Measurements from ENCODE around the gene ZNF506.
"Not testable (repeated sequence)": the region's sequence is repeated elsewhere in the genome, so short reads cannot be mapped to it uniquely, and the experiment has no call there.

The ZNF506 gene

DNA sequence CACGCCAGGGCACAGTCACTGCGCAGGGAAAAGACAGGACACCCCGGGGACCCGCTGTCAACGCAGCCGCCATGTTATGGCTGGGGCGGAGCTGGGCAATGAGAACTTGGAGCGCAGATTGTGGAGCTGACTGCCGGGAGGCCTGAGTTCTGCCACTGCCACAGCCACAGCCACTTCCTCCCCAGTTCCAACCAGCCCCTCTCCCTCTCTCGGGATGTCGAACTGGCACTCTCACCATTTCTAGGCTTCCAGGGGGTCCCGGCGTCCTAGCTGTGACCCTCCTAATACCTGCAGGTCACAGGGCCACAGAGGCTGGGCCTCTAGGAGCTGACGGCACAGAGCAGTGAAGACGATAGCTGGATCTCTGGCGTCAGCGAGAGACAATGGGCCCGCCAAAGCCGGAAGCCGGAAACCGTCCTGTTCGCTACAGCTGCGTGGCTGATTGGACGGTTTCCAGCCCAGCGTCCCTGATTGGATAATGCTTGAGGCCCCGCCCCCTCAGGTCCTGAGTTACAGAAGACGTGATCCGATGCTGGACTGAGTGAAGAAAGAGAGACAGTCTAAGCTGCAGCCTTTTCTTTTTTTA, at the start of gene ZNF506:
TSS of gene ZNF506 (minus strand) at position 385 of the 586 bp plus-strand sequence. CDS start at position 238, 147 bp downstream.
- peak; percentile 91 for DNase-seq

DNA sequence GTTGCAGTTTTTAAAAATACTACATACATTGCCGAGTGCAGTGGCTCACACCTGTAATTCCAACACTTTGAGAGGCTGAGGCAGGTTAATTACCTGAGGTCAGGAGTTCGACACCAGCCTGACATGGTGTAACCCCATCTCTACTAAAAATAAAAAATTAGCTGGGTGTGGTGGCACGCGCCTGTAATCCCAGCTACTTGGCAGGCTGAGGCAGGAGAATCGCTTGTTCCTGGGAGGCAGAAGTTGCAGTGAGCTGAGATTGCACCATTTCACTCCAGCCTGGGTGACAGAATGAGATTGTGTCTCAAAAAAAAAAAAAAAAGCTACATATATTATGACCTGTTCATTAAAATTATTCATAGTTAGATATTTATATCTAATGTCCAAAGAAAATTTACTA, 48.5 kb upstream of the ZNF506 start:
- not testable (repeated sequence) for DNase-seq

DNA sequence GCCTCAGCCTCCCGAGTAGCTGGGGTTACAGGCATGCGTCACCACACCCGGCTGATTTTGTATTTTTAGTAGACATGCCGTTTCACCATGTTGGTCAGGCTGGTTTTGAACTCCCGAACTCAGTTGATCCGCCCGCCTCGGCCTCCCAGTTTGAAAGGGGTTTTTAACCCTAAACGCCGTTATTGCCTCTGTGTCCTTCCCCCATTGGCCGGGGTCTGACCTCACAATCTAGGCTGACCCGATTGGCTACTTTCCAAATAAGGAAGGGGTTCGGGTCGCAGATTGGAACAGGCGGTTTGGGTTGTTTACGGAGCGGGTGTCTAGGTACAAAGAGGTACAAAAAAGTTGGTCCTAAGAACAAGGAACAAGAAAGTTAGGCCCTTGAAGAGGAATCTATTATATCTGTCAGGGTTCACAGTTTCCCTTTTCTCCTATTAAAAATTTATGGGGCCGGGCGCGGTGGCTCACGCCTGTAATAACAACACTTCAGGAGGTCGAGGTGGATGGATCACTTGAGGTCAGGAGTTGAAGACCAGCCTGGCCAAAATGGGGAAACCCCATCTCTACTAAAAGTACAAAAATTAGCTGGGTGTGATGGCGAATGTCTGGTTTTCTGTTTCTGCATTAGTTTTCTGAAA, 45.2 kb upstream of the ZNF506 start:
- peak; percentile 37 for DNase-seq

DNA sequence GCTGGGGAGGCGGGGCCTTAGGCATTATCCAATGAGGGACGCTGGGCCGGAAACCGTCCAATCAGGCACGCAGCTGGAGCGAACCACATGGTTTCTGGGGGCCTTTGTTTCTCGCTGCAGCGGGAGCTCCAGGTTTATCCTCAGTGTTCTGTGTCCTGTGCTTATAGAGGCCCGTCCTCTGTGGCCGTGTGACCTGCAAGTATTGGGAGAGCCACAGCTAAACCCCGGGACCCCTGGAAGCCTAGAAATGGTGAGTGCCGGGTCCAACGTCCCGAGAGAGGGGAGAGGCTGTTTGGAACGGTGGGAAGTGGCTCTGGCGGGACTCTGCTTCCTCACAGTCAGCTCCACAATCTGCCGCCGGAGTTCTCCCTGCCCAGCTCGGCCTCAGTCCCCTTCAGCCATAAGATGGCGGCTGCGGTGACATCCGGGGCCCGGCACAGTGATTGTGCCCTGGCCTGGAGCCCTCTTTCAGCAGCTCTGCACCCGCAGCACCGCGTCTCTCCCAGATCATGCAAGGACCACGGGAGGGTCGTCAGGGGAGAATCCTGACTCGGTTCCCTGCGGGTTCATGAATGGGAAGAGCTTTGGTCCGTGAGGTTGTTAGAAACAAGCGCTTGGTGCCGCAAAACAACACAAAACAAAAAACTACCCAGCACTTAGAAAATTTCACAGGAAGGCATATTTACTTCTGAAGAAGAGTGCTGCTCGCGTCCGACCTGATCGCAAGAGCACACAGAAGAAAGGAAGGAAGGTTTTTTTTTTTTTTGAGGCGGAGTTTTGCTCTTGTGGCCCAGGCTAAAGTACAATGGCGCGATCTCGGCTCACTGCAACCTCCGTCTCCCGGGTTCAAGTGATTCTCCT, 44.4 kb upstream of the ZNF506 start, which contains the start of gene ZNF253:
TSS of gene ZNF253 (plus strand) at position 133 of the 861 bp plus-strand sequence. CDS start at position 248, 115 bp downstream.
- peak; percentile 96 for DNase-seq

DNA sequence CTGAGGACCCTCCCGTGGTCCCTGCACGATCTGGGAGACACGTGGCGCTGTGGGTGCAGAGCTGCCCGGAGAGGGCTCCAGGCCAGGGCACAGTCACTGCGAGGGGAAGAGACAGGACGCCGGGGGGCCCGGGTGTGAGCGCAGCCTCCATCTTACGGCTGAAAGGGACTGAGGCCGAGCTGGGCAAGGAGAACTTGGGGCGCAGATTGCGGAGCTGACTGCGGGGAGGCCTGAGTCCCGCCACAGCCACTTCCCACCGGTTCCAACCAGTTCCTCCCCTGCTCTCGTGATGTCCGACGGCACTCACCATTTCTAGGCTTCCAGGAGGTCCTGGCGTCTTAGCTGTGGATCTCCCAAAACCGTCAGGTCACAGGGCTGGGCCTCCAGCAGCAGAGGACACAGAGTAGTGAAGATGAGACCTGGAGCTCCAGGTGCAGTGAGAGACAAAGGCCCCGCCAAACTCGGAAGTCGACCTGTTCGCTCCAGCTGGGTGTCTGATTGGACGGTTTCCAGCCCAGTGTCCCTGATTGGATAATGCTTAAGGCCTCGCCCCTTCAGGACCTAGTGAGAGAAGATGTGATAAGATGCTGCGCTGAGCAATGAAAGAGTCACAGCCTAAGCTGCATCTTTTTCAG, 39.3 kb upstream of the ZNF506 start:
- no peak for DNase-seq

DNA sequence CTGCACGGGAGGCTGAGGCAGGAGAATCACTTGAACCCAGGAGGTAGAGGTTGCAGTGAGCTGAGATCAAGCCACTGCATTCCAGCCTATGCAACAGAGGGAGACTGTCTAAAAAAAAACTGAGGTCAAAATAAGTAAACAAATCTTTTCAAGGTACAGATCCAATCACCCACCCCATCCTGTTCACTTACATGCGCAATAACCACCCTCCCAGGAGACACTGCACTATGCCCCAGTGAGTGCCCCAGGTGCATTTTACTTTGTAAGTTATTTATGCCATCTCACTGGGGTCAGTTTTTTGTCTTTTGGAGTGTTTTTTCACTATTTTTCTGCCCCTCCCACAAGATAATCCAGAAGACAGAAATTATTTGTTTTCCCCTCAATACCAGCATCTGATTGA, 37.2 kb upstream of the ZNF506 start:
- DNase-seq, result no peak

DNA sequence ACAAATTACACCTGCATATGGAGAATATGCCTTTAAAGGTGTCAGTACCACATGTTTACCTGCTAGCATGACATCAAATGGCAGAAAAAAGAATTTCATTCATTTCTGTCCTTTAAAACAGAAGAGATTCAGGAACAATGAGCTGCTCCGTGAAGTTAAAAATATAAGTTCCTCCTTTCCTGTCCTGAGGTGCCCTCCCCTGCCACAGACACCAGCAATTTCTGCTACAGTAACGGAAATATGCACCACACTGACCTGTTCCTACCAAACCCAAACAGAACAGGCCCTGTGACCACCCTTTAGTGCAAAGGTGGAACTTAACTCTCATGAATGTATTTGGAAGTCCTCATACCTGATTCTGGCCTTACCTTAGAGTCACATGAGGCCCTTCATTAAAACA, 30.2 kb upstream of the ZNF506 start:
- not testable (repeated sequence) for DNase-seq

DNA sequence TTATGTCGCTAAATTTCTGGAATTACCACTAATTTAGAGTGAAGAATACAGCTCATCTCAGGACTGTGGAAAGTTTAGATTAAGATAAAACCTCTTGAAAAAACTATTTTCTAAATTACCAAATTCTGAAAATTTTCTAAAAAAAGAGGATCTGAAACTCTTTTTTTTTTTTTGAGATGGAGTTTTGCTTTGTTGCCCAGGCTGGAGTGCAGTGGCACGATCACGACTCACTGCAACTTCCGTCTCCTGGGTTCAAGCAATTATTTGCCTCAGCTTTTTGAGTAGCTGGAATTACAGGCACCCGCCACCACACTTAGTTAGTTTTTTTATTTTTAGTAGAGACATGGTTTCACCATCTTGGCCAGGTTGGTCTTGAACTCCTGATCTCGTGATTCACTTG, 27.5 kb upstream of the ZNF506 start:
- DNase-seq, result no peak

DNA sequence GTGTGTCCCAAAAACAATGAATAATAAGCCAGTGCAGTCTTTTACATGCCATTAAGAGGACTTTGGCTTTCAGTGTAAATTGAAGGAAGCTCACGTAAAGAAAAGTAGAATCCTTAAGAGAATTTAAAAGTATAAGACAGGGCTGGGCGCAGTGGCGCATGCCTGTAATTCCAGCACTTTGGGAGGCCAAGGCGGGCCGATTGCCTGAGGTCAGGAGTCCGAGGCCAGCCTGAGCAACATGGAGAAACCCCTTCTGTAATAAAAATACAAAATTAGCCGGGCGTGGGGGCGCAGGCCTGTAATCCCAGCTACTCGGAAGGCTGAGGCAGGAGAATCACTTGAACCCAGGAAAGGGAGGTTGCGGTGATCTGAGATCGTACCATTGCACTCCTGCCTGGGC, 26.2 kb upstream of the ZNF506 start:
- no peak for DNase-seq

DNA sequence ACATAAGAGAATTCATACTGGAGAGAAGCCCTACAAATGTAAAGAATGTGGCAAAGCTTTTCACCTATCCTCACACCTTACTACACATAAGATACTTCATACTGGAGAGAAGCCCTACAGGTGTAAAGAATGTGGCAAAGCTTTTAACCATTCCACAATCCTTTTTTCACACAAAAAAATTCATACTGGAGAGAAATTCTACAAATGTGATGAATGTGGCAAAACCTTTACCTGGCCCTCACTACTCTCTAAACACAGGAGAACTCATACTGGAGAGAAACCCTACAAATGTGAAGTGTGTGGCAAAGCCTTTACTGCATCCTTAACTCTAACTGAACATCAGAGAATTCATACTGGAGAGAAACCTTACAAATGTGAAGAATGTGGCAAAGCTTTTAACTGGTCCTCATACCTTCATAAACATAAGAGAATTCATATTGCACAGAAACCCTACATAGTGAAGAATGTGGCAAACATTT, 14.0 kb upstream of the ZNF506 start:
- DNase-seq, result no peak

DNA sequence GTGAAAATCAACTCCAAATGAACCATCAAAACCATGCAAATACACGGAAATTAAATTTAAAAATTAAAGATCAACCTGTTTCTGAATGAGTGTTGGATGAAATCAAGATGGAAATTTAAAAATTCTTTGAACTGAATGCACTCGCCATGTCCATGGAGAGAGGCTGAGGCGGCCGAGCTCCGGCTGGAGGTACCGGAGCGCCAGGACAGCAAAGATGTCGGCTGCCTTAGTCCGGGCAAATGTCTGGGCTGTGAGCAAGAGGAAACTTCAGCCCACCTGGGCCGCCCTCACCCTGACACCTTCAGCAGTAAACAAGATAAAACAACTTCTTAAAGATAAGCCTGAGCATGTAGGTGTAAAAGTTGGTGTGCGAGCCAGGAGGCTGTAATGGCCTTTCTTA, 5.3 kb upstream of the ZNF506 start:
- no peak for DNase-seq

DNA sequence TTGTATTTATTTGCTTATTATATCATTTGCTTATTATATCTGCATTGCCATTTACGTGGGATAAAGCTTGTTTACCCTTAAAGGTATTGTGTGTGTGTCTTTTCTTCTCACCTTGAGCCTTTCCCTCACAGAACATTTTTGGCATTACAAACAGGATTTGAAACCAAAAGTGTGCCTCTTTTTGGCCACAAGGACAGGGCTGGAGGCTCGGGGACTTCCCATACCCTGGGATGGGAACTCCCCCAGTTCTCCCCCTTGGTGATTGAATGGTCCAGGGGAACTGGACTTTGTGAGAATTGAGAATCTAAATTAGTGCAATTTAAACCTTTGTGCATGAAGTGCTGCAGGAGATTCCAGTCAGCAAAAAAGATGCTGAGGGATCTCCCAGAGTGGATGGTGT, 2.4 kb upstream of the ZNF506 start:
- no peak for DNase-seq

DNA sequence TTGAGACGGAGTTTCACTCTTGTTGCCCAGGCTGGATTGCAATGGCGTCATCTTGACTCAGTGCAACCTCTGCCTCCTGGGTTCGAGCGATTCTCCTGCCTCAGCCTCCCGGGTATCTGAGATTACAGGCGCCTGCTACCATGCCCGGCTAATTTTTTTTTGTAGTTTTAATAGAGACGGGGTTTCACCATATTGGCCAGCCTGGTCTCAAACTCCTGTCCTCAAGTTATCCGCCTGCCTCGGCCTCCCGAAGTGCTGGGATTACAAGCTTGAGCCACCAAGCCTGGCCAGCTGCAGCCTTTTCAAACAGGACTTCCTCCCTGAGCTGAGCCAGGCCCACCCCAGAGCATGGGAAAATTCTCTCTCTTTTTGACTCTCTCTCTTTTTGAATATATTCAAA, 426 bp upstream of the ZNF506 start:
- DNase-seq, result not testable (repeated sequence)

DNA sequence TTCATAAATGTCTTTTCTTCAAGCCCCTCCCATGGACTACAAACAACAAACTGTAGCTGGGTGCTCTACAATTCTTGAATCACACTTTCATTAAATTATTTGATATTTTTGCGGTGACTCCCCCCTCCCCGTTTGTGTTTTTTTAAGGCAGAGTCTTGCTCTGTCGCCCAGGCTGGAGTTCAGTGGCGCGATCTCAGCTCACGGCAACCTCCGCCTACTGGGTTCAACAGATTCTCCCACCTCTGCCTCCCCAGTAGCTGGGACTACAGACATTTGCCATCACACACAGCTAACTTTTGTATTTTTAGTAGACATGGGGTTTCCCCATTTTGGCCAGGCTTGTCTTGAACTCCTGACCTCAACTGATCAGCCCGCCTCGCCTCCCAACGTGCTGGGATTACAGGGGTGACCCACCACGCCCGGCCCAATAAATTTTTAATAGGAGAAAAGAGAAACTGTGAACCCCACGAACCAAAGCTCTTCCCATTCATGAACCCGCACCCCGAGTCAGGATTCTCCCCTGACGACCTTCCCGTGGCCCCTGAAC, 703 bp downstream of the ZNF506 start:
- peak; percentile 9 for DNase-seq

DNA sequence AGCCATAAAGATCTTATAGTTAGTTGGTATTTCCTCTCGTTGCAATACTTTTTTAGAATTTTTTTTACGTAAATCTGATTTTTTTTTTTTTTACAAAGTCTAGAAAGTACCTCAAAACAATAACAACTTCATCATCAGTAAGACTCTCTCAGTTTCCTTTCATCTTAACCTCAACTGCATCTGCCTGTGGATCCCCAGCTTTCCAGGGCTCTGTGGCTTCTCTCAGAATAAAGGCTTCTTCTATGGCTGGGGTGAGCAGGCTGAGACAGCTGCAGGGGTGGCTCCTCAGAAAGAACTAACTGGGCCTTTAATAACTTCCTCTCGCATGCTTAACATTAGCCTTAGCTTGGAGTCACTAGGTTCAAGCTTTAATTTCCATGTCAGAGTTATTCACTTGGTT, 4.2 kb downstream of the ZNF506 start:
- no peak for DNase-seq

DNA sequence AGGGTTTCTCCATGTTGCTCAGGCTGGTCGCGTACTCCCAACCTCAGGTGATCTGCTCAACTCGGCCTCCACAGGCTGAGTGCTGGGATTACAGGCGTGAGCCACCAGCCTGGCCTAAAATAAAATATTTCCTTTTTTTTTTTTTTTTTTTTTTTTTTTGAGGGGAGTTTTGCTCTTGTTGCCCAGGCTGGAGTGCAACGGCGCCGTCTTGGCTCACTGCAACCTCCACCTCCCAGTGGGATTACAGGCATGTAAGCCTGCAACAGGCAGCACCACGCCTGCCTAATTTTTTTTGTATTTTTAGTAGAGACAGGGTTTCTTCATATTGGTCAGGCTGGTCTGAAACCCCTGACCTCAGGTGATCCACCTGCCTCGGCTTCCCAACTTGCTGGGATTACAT, 4.9 kb downstream of the ZNF506 start:
- no peak for DNase-seq

DNA sequence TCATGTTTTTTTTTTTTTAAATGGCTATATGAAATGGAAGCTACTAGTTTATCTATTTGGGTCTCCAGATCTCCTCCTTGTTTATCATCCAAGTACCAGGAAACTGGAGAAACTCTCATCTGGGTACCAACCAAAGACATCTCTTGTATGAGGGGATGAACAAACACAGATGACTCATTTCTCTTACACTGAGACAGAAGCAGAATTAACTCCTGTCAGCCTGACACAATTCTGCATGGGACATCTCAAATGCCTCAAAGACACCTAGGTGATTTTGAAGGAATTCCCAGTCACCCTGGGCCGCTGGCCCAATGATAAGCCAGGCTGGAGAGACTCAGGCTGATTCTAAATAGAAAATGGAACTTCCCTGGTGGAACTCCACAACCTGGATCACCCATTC, 9.6 kb downstream of the ZNF506 start:
- DNase-seq, result not testable (repeated sequence)

DNA sequence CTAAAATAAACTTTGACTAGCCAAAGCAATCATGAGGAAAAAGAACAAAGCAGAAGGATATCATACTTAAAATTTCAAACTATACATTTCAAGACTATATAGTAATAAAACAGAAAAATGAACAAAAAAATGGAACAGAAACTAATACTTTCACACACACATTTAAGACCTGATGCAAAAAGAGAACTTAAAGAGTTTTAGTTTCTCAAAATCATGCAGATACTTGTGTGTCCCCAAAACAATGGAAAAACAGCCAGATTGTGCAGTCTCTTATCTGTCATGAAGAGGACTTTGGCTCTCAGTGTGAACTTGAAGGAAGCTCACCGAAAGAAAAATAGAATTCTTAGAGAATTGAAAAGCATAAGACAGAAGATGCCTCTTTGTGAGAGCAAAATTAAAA, 16.1 kb downstream of the ZNF506 start:
- DNase-seq, result no peak

DNA sequence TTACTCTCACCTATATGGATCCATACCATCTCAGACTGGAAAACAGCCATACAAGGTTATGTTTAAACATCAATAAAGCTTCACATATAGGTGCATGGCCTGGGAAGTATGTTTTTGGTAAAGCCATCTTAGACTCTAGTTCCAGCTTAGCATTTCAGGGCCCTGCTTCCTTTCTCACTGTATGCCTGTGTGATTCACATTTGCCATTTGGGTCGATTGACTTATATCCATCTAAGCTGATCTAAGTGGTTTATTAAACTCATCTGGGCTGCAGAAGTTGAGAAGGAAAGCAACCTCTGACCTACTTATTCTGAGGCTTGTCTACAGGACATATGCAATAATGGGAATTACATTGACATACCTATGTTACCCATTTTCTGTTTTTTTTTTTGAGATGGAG, 33.5 kb downstream of the ZNF506 start:
- DNase-seq, result no peak

DNA sequence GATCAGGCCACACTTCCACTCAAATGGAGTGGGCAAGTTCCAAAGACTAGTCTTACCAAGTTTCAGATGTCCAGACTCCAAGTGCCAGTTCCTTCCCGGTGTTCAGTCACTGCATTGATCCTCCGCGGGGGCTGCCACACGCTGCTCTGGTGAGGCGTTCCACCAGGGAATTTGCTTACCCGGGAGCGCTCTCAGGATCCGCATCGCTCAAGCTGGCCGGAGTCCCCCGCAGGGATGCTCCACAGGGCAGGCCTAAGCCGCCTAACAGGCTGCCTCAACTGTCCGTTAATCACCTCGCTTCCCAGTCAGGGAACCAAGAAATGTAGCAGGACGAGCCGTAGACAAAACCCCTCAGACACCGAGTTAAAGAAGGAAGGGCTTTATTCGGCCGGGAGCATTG, 36.1 kb downstream of the ZNF506 start:
- not testable (repeated sequence) for DNase-seq

DNA sequence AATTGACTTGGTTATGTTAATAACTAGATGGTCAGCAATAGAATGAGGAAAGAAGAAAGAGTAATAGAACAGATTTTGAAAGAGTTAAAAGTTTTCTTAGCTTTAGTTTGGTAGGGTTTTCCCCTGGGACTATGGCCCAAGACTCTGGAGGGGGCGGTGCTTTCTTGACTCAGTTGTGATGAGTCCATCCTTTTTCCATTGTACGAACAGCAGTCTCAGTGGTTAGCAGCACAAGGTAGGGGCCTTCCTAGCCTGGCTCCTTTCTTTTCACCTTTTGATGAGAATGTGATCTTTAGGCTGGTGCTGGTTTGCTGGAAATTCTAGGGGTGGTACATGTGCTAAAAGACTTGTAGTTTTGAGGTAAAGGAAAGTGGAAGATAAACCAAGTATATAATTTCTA, 38.8 kb downstream of the ZNF506 start:
- no peak for DNase-seq

DNA sequence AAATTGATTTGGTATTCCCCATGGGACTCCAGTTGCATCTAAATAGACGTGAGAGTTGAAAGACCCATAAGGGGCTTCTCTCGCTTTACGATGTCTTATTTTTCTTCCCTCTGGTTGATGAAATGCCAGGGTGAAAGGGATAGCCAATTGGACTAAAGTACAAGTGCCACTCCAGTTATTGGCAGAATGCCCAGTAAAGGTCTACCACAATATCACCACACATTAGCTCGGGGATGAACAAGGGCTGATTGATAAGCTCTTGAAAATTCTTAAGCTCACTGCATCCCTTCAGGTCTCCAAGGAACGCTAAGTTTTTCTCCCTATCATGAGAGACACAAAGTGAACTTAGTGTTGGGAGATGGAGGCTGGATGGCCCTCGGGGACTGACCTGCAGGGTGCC, 39.8 kb downstream of the ZNF506 start:
- DNase-seq, result peak; percentile 65

DNA sequence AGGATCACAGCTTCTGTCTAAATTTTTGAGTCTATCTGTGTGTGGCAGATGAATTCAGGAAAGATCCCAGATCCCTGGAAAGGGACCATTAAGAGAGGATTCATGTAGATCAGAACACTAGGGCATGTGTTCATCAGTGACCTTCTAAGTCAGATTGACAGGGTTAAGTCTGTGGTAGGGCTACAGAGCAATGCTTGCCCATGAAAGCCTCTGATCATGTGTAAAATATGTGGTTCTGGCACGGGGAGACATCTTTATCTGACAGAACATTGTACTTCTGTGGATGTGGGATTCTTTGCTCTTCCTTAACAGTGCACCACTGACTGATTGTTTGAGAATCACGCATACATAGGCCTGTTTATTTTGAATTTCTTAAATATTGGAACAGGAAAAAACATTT, 42.9 kb downstream of the ZNF506 start:
- DNase-seq, result no peak
